Fibroblast of pulmonary artery (primary cell): ENCODE results near the gene AFF1.

Source experiments
- DNase-seq: peaks from one replicate; pipeline ENCODE4 v3.0.0-alpha.2; 2010; ENCODE audit warnings: low read depth
- H3K4me3 ChIP-seq: replicated peaks from 2 replicates; pipeline ENCODE4 v1.5.1; 2011; ENCODE audit warnings: low read depth, mild to moderate bottlenecking, control low read depth, low read length, moderate library complexity
- TF ChIP-seq, protein P1 (sequence below): IDR thresholded peaks from 2 replicates; pipeline ENCODE4 v1.5.1; 2011; ENCODE audit warnings: mild to moderate bottlenecking, control low read depth, low read length, inconsistent platforms; ENCODE audit errors: missing control alignments

Gene AFF1

DNA sequence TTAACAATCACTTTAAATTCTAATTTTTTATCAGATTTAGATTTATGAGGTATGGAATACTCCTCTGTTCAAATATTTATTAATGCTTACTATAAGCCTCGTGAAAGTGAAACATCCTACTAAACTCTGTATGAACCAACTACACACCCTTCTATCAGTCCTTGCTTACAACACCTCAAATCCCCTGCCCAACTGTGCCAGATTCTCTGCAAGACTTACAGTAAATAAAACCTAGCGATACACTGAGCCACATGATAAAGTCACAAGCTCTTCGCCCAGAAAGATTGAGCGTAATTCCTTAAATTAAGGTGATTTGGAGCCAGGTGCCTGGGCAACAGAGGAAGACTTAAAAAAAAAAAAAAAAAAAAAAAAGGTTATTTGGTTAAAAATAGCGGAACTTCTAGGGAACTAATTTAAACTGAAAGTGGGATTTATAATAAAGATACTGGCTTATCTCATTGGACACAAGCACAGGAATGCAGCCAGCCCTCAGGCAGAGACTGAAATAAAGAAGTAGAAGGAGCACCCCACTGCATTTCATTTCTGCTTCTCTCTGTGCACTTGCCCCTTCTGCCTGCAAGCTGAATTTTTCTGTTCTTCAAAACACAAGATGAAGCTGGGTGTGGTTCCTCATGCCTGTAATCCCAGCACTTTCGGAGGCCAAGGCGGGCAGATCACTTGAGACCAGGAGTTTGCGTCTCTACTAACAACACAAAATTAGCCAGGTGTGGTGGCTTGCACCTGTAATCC lies 25.1 kb upstream of the AFF1 start:
- TF ChIP-seq, protein P1, sequence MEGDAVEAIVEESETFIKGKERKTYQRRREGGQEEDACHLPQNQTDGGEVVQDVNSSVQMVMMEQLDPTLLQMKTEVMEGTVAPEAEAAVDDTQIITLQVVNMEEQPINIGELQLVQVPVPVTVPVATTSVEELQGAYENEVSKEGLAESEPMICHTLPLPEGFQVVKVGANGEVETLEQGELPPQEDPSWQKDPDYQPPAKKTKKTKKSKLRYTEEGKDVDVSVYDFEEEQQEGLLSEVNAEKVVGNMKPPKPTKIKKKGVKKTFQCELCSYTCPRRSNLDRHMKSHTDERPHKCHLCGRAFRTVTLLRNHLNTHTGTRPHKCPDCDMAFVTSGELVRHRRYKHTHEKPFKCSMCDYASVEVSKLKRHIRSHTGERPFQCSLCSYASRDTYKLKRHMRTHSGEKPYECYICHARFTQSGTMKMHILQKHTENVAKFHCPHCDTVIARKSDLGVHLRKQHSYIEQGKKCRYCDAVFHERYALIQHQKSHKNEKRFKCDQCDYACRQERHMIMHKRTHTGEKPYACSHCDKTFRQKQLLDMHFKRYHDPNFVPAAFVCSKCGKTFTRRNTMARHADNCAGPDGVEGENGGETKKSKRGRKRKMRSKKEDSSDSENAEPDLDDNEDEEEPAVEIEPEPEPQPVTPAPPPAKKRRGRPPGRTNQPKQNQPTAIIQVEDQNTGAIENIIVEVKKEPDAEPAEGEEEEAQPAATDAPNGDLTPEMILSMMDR: no peak
- H3K4me3 ChIP-seq: no peak overlapping the region
- DNase-seq: no peak

DNA sequence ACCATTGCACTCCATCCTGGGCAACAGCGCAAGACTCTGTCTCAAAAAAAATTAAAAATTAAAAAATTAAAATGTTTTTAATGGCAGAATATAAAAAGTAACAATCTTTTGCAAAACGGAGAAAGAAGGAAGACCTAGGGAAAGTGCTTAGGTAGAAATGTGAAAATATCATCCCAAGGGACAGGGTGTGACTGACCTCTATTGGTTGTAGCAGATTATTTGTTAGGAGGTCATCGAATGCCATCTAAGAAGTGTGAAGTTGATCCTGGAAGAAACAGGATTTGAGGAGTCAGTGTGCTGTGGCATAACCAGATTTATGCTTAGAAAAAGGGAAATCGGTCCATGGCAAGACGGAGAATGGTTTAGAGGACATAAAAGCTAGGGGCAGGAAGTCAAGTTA lies 24.4 kb upstream of the AFF1 start:
- no peak for DNase-seq
- H3K4me3 ChIP-seq: no peak overlapping the region
- TF ChIP-seq, protein P1: no peak

DNA sequence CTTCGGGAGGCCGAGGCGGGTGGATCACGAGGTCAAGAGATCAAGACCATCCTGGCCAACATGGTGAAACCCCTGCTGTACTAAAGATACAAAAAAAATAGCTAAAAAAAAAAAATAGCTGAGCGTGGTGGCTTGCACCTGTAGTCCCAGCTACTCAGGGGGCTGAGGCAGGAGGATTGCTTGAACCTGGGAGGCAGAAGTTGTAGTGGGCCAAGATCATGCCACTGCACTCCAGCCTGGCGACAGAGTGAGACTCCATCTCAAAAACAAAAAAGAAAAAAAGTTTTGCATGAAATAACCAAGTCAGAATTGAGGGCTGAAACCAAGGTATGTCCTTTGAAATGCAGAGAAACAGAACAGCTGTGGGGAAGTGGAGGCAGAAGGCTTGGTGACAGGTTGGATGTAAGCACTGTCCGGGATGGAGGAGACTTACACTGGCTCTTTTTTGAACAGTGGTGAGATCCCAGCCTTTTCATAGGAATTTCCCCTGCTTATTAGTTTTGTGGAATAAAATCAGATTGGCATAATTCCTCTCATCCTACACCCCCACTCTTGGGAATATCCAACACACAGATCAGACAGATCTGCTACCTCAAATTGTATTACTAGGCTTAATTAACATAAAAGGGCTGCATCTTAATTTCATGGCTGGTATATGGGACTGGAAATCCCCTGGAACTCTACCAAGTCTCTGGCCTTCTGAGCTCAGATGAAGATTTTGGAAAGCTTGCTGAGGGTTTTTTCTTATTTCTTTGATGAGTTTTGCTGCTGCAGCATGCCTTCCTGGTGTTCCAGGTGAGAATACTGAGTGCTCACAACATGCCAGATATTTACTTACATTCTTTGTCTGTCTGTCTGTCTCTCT lies 23.8 kb upstream of the AFF1 start:
- H3K4me3 ChIP-seq: no peak overlapping the region
- peak; percentile 53 for DNase-seq
- TF ChIP-seq, protein P1: no peak

DNA sequence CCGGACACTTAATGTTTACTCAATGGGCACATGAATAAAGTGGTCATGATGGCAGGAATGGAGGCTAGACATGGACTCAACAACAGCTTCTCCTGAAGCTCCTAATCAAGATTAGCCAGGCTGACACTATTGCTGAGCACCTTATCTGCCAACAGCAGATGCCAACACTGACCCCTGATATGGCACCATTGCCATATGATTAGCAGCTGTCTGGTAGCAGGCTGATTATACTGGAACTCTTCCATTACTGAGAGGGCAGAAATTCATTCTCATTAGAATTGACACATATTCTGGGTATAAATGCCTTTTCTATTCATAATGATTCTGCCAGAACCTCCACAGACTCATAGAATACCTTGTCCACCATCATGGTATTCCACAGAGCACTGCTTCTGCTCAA lies 18.4 kb upstream of the AFF1 start:
- TF ChIP-seq, protein P1: no peak
- no peak overlapping the region for H3K4me3 ChIP-seq
- no peak for DNase-seq

DNA sequence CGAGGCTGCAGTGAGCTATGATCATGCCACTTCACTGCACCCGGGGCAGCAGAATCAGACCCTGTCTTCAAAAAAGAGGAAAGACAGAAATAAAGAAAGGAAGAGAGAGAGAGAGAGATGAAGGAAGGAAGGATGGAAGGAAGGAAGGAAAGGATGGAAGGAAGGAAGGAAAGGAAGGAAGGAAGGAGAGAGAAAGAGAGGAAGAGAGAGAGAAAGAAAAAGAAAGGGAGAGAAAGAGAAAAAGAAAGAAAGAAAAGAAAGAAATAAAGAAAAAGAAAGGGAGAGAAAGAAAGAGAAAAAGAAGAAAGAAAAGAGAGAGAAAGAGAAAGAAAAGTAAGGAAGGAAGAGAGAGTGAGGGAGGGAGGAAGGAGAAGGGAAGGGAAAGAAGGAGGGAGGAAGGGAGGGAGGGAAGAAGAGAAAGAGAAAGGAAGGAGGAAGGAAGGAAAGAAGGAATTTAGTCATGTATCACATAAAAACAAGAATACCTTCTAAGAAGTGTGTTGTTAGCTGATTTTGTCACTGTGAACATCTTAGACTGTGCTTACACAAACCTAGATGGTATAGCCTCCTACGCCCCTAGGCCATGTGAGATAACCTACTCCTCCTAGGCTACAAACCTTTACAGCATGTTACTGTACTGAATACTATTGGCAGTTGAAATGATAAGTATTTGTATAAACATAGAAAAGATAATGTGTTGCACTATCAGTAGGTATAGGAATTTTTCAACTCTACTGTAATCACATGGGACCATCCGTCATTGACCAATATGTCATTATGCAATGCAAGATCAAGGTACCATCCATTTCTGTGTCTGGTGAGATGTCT lies 17.4 kb upstream of the AFF1 start:
- no peak for DNase-seq
- TF ChIP-seq, protein P1: no peak
- no peak overlapping the region for H3K4me3 ChIP-seq

DNA sequence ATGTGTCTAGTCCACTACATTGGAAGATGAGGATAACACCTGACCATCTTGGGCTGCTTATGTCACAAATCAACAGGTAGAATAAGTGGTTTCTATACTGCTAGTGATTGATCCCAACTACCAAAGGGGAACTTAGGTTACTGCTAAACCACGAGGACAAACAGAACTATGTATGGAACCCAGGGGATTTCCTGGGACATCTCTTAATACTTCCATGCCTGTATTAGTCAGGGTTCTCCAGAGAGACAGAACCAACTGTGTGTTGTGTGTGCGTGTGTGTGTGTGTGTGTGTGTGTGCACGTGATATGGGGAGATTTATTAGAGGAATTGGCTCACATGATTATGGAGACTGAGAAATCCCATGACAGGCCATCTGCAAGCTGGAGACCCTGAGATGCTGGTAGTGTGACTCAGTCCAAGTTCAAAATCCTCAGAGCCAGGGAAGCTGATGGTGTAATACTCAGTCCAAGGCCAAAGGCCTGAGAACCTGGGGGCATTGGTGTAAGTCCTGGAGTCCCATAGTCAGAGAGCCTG lies 16.2 kb upstream of the AFF1 start:
- H3K4me3 ChIP-seq: no peak overlapping the region
- peak; percentile 58 for DNase-seq
- TF ChIP-seq, protein P1: no peak
